ENCODE results near the gene PTCH2.
"Not testable (repeated sequence)": the region's sequence is repeated elsewhere in the genome, so short reads cannot be mapped to it uniquely, and the experiment has no call there.

Gene PTCH2

DNA sequence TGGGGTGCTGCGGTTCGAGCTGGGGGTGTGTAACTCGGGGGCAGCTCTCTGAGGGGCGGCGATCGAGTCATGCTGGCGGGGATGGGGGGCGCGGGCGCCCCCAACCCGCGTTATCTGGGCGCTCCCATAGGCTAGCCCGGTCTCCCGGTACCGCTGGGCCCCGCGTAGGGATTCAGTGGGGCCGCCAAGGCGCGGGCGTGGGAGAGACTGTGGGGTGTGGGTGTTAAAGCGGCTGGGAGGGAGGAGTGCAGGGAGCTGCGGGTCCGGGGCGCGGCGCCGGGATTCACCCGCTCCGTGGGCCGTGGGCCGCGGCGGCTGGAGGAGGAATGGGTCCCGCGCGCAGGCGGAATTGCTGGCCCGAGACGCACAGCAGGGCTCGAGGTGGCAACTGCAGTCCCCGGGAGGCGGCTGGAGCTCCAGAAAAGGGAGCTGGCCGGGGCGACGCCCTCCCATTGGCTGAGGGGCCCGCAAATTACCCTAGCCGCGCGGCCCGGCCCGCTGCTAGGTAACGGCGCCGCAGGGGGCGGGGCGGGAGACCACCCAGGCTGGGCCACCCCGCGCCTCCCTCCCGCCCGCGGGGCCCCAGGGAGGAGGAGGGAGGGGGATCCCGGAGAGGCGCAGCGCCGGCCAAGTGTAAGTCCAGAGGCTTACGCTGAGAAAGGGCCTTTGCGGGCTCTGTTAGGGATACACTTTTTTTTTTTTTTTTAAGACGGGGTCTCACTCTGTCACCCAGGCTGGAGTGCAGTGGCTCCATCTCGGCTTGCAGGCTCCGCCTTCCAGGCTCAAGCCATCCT, at the start of gene PTCH2:
TSS of gene PTCH2 (minus strand) at position 392 of the 794 bp plus-strand sequence. CDS start at position 71, 321 bp downstream.
- DNase-seq = peak; percentile 71 to 81

GRCh38 chr1:44890007-44890406, 47.0 kb upstream of the PTCH2 start:
- DNase-seq = no peak

- no peak for DNase-seq
Measured at GRCh38 chr1:44885406-44885805, 42.4 kb upstream of the PTCH2 start.

DNA sequence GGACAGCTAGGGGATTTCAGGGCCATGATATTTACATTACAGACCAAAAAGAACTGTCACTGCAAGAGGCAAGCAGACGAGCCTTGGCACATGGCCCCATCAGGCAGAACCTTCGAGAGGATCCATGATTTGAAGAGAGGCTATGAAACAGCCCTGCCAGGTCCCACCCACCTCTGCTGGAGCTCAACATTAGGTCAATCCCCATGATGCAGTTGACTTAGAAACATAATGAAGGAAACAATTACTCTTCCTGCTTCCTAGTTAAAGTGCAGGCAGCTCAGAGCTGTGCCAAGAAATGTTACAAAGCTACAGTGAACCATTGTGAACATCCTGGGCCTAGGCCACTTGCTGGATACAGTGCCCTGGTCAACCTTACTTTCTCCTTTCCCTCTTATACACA, 41.7 kb upstream of the PTCH2 start:
- no peak for DNase-seq

GRCh38 chr1:44881011-44881632, 38.1 kb upstream of the PTCH2 start:
- no peak for DNase-seq

DNA sequence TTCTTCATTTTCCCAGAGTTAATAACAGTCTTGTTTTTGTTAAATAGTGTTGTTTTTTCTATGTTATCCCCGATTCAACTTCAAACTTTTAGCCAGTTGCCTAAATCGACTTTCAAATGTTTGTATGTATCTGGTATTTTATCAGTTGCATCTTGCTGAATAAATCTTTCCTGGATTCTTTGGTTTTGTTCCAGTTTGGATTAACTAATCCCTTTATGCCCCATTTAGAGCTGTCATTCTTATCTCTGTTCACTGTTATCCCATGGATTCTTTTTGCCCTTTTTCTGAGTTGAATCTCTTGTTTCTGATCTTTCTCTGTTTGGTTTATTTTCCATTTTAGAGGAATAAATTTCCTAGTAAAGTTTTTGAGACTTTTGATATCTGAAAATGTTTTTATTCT, 31.1 kb upstream of the PTCH2 start:
- DNase-seq = no peak

DNA sequence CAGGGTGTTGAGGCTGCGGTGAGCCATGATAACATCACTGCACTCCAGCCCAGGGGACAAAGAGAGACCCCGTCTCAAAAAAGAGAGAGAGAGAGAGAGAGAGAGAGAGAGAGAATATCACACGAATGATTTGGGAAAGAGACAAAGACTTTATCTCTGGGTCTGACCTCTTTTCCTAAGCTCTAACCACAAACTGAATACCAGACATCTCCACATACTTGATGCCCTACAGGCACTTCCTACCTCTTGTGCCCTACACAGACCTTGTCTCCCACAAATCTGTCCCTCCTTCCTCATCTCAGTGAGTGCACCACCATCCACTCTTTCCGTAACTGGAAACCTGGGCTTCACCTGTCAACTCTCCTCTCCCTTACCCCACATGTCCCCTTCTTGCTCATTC, 27.0 kb upstream of the PTCH2 start:
- no peak for DNase-seq

DNA sequence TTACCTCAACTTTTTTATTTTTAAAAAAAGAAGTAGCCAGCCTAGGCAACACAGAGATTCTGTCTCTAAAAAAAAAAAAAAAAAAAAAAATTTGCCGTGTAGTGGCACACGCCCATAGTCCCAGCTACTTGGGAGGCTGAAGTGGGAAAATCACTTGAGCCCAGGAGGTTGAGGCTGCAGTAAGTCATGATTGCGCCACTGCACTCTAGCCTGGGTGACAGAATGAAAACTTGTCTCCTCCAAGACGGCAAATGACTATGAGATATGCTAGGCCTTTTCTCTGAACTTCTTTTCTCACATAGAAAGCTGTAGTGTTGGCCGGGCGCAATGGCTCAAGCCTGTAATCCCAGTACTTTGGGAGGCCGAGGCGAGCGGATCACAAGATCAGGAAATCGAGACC, 24.7 kb upstream of the PTCH2 start:
- no peak for DNase-seq

DNA sequence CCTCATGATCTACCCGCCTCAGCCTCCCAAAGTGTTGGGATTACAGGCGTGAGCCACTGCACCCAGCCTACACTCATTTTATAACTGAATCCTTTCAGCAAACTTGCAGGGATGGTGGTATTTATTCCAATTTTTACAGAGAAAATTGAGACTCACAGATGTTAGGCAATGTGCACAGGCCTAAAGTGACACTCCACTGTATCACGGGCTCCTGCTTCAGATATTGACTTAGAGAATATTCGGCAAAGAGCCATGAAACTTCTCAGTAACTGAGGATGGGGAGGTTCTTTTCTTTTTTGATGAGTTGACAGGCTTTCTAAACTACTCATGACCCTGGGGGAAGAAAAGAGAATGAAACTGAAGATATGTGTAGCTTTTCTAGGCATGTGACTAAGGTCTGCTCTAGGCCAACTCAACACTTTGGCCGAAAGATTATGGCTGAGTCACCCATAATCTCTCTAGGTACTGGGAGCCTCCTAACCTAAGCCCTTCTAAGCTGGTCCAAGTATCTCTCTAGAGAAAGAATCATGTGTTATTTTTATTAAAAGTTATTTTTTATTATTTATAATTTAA, 19.9 kb upstream of the PTCH2 start:
- no peak for DNase-seq

DNA sequence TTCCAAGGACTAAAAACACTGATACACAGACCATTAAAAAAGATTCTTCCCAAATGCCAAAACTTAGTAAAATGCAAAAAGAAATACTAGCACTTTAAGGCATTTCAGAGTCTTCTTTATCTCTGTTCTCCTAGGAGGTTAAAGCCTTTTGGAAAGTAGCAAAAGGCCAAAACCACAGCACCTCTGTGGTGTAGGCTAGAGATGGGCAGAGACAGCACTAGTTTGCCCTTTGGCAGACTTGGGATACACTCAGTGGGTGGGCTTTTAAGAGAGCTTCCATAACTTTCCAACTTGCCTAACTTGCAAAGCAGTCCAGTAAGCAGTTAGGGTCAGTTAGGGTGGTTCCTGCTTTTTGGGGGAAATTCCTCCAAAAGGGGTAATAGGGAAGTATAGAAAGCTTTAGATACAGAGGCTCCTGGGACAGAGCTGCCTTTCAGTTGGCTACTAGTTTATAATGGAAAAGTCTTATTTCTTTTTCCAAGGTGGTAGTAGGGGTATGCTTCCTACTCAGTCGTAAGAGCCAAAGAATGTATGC, 17.9 kb upstream of the PTCH2 start:
- no peak for DNase-seq

DNA sequence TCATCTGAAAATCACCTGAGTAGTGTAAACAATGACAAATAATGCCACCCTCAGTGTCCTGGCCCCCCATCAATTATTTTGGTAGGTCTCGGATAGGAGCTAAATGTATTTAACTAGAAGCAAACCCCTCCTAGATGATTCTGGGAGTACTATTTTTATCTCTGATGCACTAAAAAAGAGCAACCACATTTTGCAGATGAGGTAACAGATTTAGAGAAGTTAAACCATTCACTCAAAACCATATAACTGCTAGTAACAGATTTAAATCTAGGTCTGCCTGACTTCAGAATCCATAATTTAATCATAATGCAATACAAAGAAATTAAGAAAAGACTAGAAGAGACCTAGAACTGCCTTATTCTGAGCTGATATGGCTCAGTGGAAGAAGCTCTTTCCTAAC, 17.3 kb upstream of the PTCH2 start:
- no peak for DNase-seq

- DNase-seq = no peak
Measured at GRCh38 chr1:44857446-44857845, 14.4 kb upstream of the PTCH2 start.

- no peak for DNase-seq
Measured at GRCh38 chr1:44855742-44856141, 12.7 kb upstream of the PTCH2 start.

DNA sequence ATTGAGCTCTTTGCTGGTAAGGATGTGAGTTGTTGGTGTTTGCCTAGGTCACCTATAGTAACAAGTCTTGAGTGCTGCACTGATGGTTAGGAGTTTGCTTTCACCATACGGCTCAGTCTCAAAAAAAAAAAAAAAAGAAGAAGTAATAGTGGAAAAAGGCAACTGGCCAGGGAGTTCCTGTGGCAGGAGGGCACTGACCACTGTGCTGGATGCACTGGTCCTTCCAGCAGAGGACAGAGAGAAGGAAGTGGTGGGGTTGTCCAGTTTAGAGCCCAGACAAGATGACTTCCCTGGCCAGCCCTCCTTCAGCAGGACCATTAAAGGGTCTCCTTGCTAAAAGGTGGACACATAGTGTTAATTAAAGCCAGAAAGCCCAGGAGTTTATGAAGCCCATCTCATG, 11.9 kb upstream of the PTCH2 start:
- DNase-seq = no peak

GRCh38 chr1:44853201-44853600, 10.1 kb upstream of the PTCH2 start:
- DNase-seq = no peak

GRCh38 chr1:44851308-44851707, 8.3 kb upstream of the PTCH2 start:
- no peak for DNase-seq

DNA sequence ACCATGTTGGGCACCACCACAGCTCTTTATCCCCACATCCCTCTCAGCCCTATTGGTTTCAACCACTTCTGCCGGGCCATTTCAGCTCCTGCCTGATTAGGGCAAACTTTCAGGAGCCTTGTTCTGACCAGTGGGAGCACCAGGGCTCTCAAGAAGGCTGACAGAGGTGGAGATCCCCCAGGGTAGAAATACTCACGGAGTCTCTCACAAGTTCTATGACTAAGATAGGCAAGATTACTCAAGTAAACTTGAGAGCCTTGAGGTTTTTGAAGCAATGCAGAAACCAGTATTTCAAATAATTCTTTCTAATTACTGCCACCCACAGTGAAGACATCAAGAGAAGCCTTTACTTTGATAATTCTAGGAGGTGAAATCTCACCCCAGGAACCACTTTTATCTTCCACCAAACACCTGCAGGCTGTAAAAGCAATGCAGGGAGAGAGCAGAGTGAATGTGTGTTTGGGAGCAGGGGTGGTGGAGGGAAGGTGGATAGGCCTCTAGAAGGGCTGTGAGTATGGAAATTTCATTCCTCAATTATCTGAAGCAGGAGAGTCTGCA, 6.6 kb upstream of the PTCH2 start:
- no peak for DNase-seq

- no peak for DNase-seq
Measured at GRCh38 chr1:44848456-44849181, 5.6 kb upstream of the PTCH2 start.

GRCh38 chr1:44847845-44848244, 4.8 kb upstream of the PTCH2 start:
- DNase-seq = no peak

DNA sequence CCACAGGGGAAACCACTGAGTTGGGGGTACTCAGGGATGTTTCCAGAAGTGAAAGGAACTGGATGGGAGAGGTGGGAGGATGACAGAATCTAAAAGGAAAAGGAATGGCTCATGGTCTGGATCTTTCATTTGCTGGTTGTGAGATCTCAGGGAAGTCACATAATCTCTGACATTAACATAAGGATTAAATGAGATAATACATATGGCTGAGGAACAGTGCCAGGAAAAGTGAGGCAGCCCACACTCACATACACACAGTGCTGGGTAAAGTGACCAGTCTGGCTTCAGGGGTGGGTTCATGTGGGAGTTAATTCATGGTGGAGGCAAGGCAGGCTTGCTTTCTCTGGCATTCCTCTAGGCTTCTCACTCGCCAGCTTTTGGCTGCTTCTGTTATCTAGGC, 3.9 kb upstream of the PTCH2 start:
- DNase-seq = no peak

GRCh38 chr1:44842486-44842861, 579 bp downstream of the PTCH2 start:
- no peak for DNase-seq

- no peak for DNase-seq
Measured at GRCh38 chr1:44839576-44839975, 3.5 kb downstream of the PTCH2 start.

DNA sequence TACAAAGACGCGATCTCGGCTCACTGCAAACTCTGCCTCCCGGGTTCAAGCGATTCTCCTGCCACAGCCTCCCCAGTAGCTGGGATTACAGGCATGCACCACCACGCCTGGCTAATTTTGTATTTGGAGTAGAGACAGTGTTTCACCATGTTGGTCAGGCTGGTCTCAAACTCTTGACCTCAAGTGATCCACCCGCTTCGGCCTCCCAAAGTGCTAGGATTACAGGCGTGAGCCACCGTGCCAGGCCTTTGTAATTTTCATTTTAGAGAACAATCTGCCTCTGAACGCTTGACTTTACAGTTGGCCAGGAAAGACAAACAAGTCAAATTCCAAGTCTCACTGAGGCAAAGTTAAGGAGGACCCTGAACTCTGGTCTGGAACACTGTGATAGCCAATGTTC, 4.8 kb downstream of the PTCH2 start:
- not testable (repeated sequence) for DNase-seq

Data from NCI-H1930 (cell line).